Lung (tissue), 12 donors: ENCODE results near the gene SOCS7. TPM values are rescaled to one million over a fixed set of nuclear protein-coding genes. Genes with fewer than 3 reads are reported as not detected.

Source experiments
- ATAC-seq: fragments of 200-7000 bp; cut with Tn5 transposase; one replicate; pipeline ENCODE4 v1.9.1; 2020; ENCODE audit warnings: moderate number of reproducible peaks; ENCODE audit not compliant: insufficient read depth, low FRiP score
- DNase-seq, 3 donors: peaks; one replicate each; pipeline ENCODE4 v3.0.0-alpha.2; 2013 to 2017
- H3K27ac ChIP-seq, 2 donors: one replicate each; pipeline ENCODE4 v1.5.1; 2013; ENCODE audit warnings: mild to moderate bottlenecking in 2 of 2, moderate library complexity in 2 of 2, control low read depth in 1 of 2, inconsistent platforms in 1 of 2, low read depth in 1 of 2, low read length in 1 of 2
- H3K27me3 ChIP-seq, 3 donors: one replicate each; pipeline ENCODE4 v1.5.1; 2013; ENCODE audit warnings: low read length in 2 of 3; ENCODE audit not compliant: control insufficient read depth in 3 of 3, insufficient read depth in 3 of 3
- H3K36me3 ChIP-seq, 4 donors: one replicate each; pipeline ENCODE4 v1.5.1; 2013; ENCODE audit warnings: low read length in 4 of 4, mild to moderate bottlenecking in 1 of 4, moderate library complexity in 1 of 4; ENCODE audit not compliant: control insufficient read depth in 4 of 4, insufficient read depth in 4 of 4
- H3K4me1 ChIP-seq, 5 donors: one replicate each; pipeline ENCODE4 v1.5.1; 2013; ENCODE audit warnings: low read length in 5 of 5, mild to moderate bottlenecking in 2 of 5, moderate library complexity in 1 of 5; ENCODE audit not compliant: control insufficient read depth in 5 of 5, insufficient read depth in 5 of 5
- H3K4me3 ChIP-seq: one replicate; pipeline ENCODE4 v1.5.1; 2013; ENCODE audit warnings: mild to moderate bottlenecking, control low read depth, moderate library complexity
- H3K9ac ChIP-seq, 2 donors: one replicate each; pipeline ENCODE4 v1.5.1; 2013; ENCODE audit warnings: low read length in 2 of 2, control low read depth in 1 of 2; ENCODE audit not compliant: insufficient read depth in 1 of 2
- H3K9me3 ChIP-seq, 4 donors: one replicate each; pipeline ENCODE4 v1.5.1; 2013; ENCODE audit warnings: low read length in 3 of 4, mild to moderate bottlenecking in 1 of 4, moderate library complexity in 1 of 4; ENCODE audit not compliant: control insufficient read depth in 4 of 4, insufficient read depth in 3 of 4
- CTCF ChIP-seq: IDR thresholded peaks from 2 replicates; pipeline ENCODE4 v1.5.1; 2012; ENCODE audit warnings: mild to moderate bottlenecking; ENCODE audit errors: control extremely low read depth, extremely low read depth
- WGBS, 2 donors: extraction: QIAGEN DNeasy Blood & Tissue Kit; methylation state at CpG; one replicate each; pipeline ENCODE4 v1.1.7; 2013; 5-methylcytosine and 5-hydroxymethylcytosine counted together
- polyA plus RNA-seq, 2 donors: library from polyadenylated mRNA; stranded (reverse); fragments of 200-250 nt; gene quantifications; one replicate each; pipeline ENCODE4 v1.2.1, GENCODE V29; 2013
- total RNA-seq, 2 donors: library from RNA; depleted of rRNA in 1 of 2; stranded (reverse); fragments of >200 nt in 1 of 2; gene quantifications; one replicate each; pipeline ENCODE4 v1.2.1, GENCODE V29; 2014 to 2021
- donor health status: control.
- donor health status: control.
- donor health status: Bipolar disorder and iron deficiency.
- donor health status: healthy.
- donor health status: DM: yes; HTN: yes; CAD: no.

SOCS7 gene
- total and polyA plus RNA-seq, 4 donors: 6.5 to 23.6 (median 10.2) TPM

- no peaks in the 10 kb centered on the region for H3K9me3 ChIP-seq
- no peak overlapping the region for H3K27ac ChIP-seq
- no peak for DNase-seq
- no peak for TF ChIP-seq CTCF
- no peak overlapping the region for H3K9ac ChIP-seq
- H3K36me3 ChIP-seq: no peaks in the 10 kb centered on the region
- 94 to 97% methylated on average over 11 of the region's 11 CpGs for WGBS, 2 donors
- no peak overlapping the region for H3K4me3 ChIP-seq
- no peaks in the 10 kb centered on the region for H3K27me3 ChIP-seq
- H3K4me1 ChIP-seq: no peaks in the 10 kb centered on the region
- no peak for ATAC-seq
Observed at GRCh38 chr17:38336838-38337237, 14.8 kb upstream of the SOCS7 start.

- no peak for TF ChIP-seq CTCF
- H3K9me3 ChIP-seq: no peaks in the 10 kb centered on the region
- H3K27ac ChIP-seq: no peak overlapping the region
- H3K4me1 ChIP-seq: no peaks in the 10 kb centered on the region
- no peaks in the 10 kb centered on the region for H3K36me3 ChIP-seq
- 77 to 84% methylated on average over 5 of the region's 5 CpGs for WGBS, 2 donors
- no peaks in the 10 kb centered on the region for H3K27me3 ChIP-seq
- H3K4me3 ChIP-seq: no peak overlapping the region
- ATAC-seq (no peak), DNase-seq (no peak)
- no peak overlapping the region for H3K9ac ChIP-seq
Observed at GRCh38 chr17:38338053-38338452, 13.6 kb upstream of the SOCS7 start.

- Histone ChIP-seq H3K27me3 (no peaks in the 10 kb centered on the region), H3K4me3 (no peak overlapping the region), H3K27ac (no peak overlapping the region), H3K4me1 (no peaks in the 10 kb centered on the region), H3K36me3 (no peaks in the 10 kb centered on the region), H3K9ac (no peak overlapping the region), H3K9me3 (no peaks in the 10 kb centered on the region)
- ATAC-seq: no peak
- DNase-seq: no peak
- WGBS, 2 donors: 91 to 95% methylated on average over 4 of the region's 4 CpGs
- no peak for TF ChIP-seq CTCF
Observed at GRCh38 chr17:38338535-38338934, 13.1 kb upstream of the SOCS7 start.

GRCh38 chr17:38339891-38340290, 11.8 kb upstream of the SOCS7 start:
- no peak for ATAC-seq
- no peak for TF ChIP-seq CTCF
- H3K27ac ChIP-seq: no peak overlapping the region
- no peak overlapping the region for H3K4me3 ChIP-seq
- H3K9me3 ChIP-seq: no peaks in the 10 kb centered on the region
- no peaks in the 10 kb centered on the region for H3K4me1 ChIP-seq
- no peaks in the 10 kb centered on the region for H3K27me3 ChIP-seq
- DNase-seq: no peak
- H3K9ac ChIP-seq: no peak overlapping the region
- H3K36me3 ChIP-seq: no peaks in the 10 kb centered on the region
